G401 (cell line): ENCODE data around the gene GOLGA5. TPM values are rescaled to one million over a fixed set of nuclear protein-coding genes. Genes with fewer than 3 reads are reported as not detected.

Experiments
- total RNA-seq: library from RNA; depleted of rRNA; stranded (reverse); fragments of >200 nt; shearing (Covaris generic); gene quantifications from 2 replicates; pipeline ENCODE4 v1.2.3, GENCODE V29; 2014; rRNA removed

The GOLGA5 gene
- total RNA-seq, 1 experiment from 2014 or later, result 22.8 TPM

Other genes starting within 250 kb of the GOLGA5 start
- gene LGMN, start 45.7 kb upstream of the GOLGA5 start, total RNA-seq, result 51.2 and 80.3 TPM in 2 replicates
- 0.24 TPM in 1 of 2 replicates, not detected in the other for gene CHGA, start 128.8 kb downstream of the GOLGA5 start, total RNA-seq